Neural progenitor cell (in vitro differentiated cells): ENCODE results near the gene KRT80.

Experiments
- EZH2 ChIP-seq: fragments of 200-600 bp; sonication (generic); IDR thresholded peaks from 2 replicates; pipeline ENCODE4 v1.6.1; 2017; ENCODE audit warnings: antibody characterized with exemption, mild to moderate bottlenecking, moderate library complexity
- EZH2phosphoT487 ChIP-seq: fragments of 200-600 bp; sonication (generic); IDR thresholded peaks from 2 replicates; pipeline ENCODE4 v1.6.1; 2017; ENCODE audit warnings: antibody characterized with exemption
- TF ChIP-seq, protein P1 (sequence below): fragments of 200-600 bp; sonication (generic); IDR thresholded peaks from 2 replicates; pipeline ENCODE4 v1.5.1; 2017; ENCODE audit warnings: antibody characterized with exemption, mild to moderate bottlenecking

DNA sequence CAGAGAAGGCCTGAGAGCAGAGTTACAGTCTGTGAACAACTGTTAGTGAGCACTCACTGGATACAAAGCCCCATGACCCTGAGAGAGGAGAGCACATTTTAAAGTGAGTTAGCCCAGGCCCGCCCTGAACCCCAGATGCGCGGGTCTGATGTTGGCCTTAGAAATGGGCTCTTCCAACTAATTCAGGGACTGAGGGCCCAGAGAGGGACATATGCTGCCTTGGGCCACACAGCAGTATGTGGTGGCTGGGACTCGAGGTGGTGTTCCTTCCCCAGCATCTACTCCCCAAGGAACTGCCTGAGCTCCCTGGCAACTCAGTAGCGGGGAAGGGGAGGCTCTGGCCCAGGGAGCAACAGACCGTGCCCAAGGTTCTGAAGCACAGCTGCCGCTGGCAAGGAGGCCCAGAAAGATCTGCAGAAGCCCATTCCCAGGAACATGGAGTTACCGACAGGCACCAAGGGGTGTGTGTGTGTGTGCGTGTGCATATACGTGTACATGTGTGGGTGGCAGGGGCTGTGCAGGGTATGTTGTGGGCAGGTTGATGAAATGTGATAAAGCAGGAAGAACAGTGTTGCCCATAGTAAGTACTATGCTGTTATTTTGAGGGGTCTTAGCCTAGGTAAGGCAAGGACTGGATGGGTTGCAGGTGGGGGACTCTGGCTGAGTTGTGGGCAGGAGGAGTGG is 40.5 kb downstream of the KRT80 start:
- TF ChIP-seq, protein P1, sequence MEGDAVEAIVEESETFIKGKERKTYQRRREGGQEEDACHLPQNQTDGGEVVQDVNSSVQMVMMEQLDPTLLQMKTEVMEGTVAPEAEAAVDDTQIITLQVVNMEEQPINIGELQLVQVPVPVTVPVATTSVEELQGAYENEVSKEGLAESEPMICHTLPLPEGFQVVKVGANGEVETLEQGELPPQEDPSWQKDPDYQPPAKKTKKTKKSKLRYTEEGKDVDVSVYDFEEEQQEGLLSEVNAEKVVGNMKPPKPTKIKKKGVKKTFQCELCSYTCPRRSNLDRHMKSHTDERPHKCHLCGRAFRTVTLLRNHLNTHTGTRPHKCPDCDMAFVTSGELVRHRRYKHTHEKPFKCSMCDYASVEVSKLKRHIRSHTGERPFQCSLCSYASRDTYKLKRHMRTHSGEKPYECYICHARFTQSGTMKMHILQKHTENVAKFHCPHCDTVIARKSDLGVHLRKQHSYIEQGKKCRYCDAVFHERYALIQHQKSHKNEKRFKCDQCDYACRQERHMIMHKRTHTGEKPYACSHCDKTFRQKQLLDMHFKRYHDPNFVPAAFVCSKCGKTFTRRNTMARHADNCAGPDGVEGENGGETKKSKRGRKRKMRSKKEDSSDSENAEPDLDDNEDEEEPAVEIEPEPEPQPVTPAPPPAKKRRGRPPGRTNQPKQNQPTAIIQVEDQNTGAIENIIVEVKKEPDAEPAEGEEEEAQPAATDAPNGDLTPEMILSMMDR, result no peak
- TF ChIP-seq EZH2phosphoT487 (no peak), EZH2 (no peak)
